K562 treated with DMSO at 1 percent for 12 hours (cell line): ENCODE data around the gene ARPC5. TPM values are rescaled to one million over a fixed set of nuclear protein-coding genes. Genes with fewer than 3 reads are reported as not detected.

Experiments used
- total RNA-seq: library from RNA; unstranded; fragments of 300-600 nt; gene quantifications from 2 replicates; pipeline ENCODE4 v1.2.3, GENCODE V29; 2022; ENCODE audit not compliant: insufficient read depth

ARPC5 gene
- total RNA-seq: 114 and 162 TPM in 2 replicates

GRCh38 chr1:183635606-183636333, at the start of gene ARPC5:
Gene ARPC5, minus strand, starts transcription at chr1:183635783. Its CDS starts 124 bp downstream, at chr1:183635659.

GRCh38 chr1:183652547-183653461, 17.2 kb upstream of the ARPC5 start, which contains the start of gene APOBEC4:
Gene APOBEC4, minus strand, starts transcription at chr1:183653316. Its CDS starts 4,535 bp downstream, at chr1:183648781.

GRCh38 chr1:183590244-183591191, 45.1 kb downstream of the ARPC5 start, which contains the start of gene NCF2:
Gene NCF2, minus strand, starts transcription at chr1:183590459. Its CDS starts 130 bp downstream, at chr1:183590329.

Other genes with a start within 250 kb of the ARPC5 start
- not detected in 2 replicates for gene NMNAT2, start 217.4 kb downstream of the ARPC5 start, total RNA-seq
- 11.7 and 40.9 TPM in 2 replicates for gene SMG7, start 163.3 kb downstream of the ARPC5 start, total RNA-seq
- gene NCF2, start 45.3 kb downstream of the ARPC5 start, total RNA-seq: 0.54 TPM in 1 of 2 replicates, not detected in the other
- not detected in 2 replicates for gene APOBEC4, start 17.5 kb upstream of the ARPC5 start, total RNA-seq
- 0.16 TPM in 1 of 2 replicates, not detected in the other for gene RGL1, start 169.3 kb upstream of the ARPC5 start, total RNA-seq